Measurements from ENCODE around the gene ASTL. TPM values are rescaled to one million over a fixed set of nuclear protein-coding genes. Genes with fewer than 3 reads are reported as not detected.
A peak's percentile ranks its signal among the peaks of the same experiment; 100 is the strongest.

The ASTL gene
- total and polyA plus RNA-seq, 9 of the 15 experiments (the other 6 are each of a cell fraction or from before 2014, with no cell fraction given), result not detected

GRCh38 chr2:96169868-96170507 is 31.7 kb upstream of the ASTL start:
- Histone ChIP-seq H3K79me2 (ENCODE audit: control insufficient read depth, insufficient read depth, low read length) (no peaks in the 10 kb centered on the region), H3K27me3 (ENCODE audit: control insufficient read depth in 2 of 2, insufficient read depth in 2 of 2, low read length in 2 of 2) (no peaks in the 10 kb centered on the region), H3K27ac (ENCODE audit: extremely low read depth, low read depth, low read length) (no peak overlapping the region), H4K20me1 (replicated peaks; ENCODE audit: control insufficient read depth, insufficient read depth, low read length) (no peaks in the 10 kb centered on the region), H2AFZ (ENCODE audit: low read depth, low read length) (no peak overlapping the region), H3K9me1 (ENCODE audit: control insufficient read depth, insufficient read depth, low read length) (no peaks in the 10 kb centered on the region), H3K4me2 (ENCODE audit: insufficient read depth, low read length) (no peak overlapping the region), H3K9me3 (replicated peaks; ENCODE audit: control insufficient read depth, insufficient read depth, low read depth, low read length) (peaks cover 4% of the 10 kb centered on the region; the same call in 1 of the 2 replicates), H3K4me1 (replicated peaks in 1 of 2; ENCODE audit: control insufficient read depth in 2 of 2, insufficient read depth in 2 of 2, low read length in 2 of 2) (peaks cover 4 to 6% of the 10 kb centered on the region in 2 experiments; a peak in 4 of 5 replicates), H3K9ac (ENCODE audit: insufficient read depth in 1 of 2, low read depth in 2 of 2, low read length in 2 of 2) (no peak overlapping the region), H3K4me3 (no peak overlapping the region), H3K36me3 (ENCODE audit: control insufficient read depth, insufficient read depth, low read length) (no peaks in the 10 kb centered on the region)
- BruUV-seq (replicated peaks), result no TSS peak
- intact Hi-C loops (cut with micrococcal nuclease) (no loop called here), in situ Hi-C loops (cut with MboI) (no loop called here)
- ChIA-PET CTCF (ENCODE audit: low intra/inter-chr PET ratio) (no interaction called here), POLR2A (no interaction called here)
- WGBS (ENCODE audit: insufficient coverage, low coverage, missing lambda C conversion rate), result 13% methylated on average over 2 of the region's 2 CpGs
- FAIRE-seq, result no peak
- no peak for ATAC-seq
- no peak for DNase-seq (ENCODE audit: extremely low read depth in 1 of 4, low spot score in 3 of 4)
- TF ChIP-seq FOXM1 (IDR thresholded peaks at IDR 0.05; ENCODE audit: low read depth) (no peak), FOXM1 (CRISPR knock-in tag; IDR thresholded peaks at IDR 0.05; ENCODE audit: low read depth) (no peak), RREB1 (CRISPR knock-in tag; IDR thresholded peaks at IDR 0.05) (no peak), CTCF (IDR thresholded peaks at IDR 0.05 in 2 of 3, conservative IDR thresholded peaks at IDR 0.05 in 1 of 3; ENCODE audit: insufficient read depth in 2 of 3, low read depth in 1 of 3, low read length in 3 of 3) (no peak), RBM25 (IDR thresholded peaks at IDR 0.05; ENCODE audit: low read depth, low read length, severe bottlenecking) (peak; percentile 94), BCOR (IDR thresholded peaks at IDR 0.05) (peak; percentile 90), ZNF24 (IDR thresholded peaks at IDR 0.05) (peak; percentile 61), TRIM28 (IDR thresholded peaks at IDR 0.05) (0 out of 2 replicates have a peak, but pooled peaks have one; percentile 53), TRIM24 (IDR thresholded peaks at IDR 0.05) (peak; percentile 31 to 34; a peak in 1 of 4 replicates), ZNF449 (CRISPR knock-in tag; IDR thresholded peaks at IDR 0.05) (no peak), ATF3 (IDR thresholded peaks at IDR 0.05) (peak; percentile 50; the same call in 1 of the 2 replicates), ATF3 (CRISPR knock-in tag; conservative IDR thresholded peaks at IDR 0.05) (no peak), HEY1 (CRISPR knock-in tag; IDR thresholded peaks at IDR 0.05; ENCODE audit: borderline replicate concordance) (no peak)
